ENCODE results near the gene ZNF521.
A peak's percentile ranks its signal among the peaks of the same experiment; 100 is the strongest.

Gene ZNF521

GRCh38 chr18:25164848-25165811 is 186.8 kb downstream of the ZNF521 start:
- peak overlapping the region; percentile 11 for H3K4me3 ChIP-seq (ENCODE audit: low read depth, low read length)
- TF ChIP-seq POLR2A (IDR thresholded peaks at IDR 0.05; ENCODE audit: extremely low read depth, insufficient read length) (no peak), MYC (IDR thresholded peaks at IDR 0.05; ENCODE audit: low read depth, low read length) (no peak), MAX (IDR thresholded peaks at IDR 0.05; ENCODE audit: low read depth, low read length) (no peak)
- TF ChIP-seq, protein P1, sequence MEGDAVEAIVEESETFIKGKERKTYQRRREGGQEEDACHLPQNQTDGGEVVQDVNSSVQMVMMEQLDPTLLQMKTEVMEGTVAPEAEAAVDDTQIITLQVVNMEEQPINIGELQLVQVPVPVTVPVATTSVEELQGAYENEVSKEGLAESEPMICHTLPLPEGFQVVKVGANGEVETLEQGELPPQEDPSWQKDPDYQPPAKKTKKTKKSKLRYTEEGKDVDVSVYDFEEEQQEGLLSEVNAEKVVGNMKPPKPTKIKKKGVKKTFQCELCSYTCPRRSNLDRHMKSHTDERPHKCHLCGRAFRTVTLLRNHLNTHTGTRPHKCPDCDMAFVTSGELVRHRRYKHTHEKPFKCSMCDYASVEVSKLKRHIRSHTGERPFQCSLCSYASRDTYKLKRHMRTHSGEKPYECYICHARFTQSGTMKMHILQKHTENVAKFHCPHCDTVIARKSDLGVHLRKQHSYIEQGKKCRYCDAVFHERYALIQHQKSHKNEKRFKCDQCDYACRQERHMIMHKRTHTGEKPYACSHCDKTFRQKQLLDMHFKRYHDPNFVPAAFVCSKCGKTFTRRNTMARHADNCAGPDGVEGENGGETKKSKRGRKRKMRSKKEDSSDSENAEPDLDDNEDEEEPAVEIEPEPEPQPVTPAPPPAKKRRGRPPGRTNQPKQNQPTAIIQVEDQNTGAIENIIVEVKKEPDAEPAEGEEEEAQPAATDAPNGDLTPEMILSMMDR (IDR thresholded peaks at IDR 0.05; ENCODE audit: low read depth, low read length), result no peak
- peak; percentile 1 for DNase-seq (ENCODE audit: low read depth)

GRCh38 chr18:25164211-25164847 is 187.6 kb downstream of the ZNF521 start:
- DNase-seq (ENCODE audit: low read depth), result no peak
- H3K4me3 ChIP-seq (ENCODE audit: low read depth, low read length), result no peak overlapping the region

DNA sequence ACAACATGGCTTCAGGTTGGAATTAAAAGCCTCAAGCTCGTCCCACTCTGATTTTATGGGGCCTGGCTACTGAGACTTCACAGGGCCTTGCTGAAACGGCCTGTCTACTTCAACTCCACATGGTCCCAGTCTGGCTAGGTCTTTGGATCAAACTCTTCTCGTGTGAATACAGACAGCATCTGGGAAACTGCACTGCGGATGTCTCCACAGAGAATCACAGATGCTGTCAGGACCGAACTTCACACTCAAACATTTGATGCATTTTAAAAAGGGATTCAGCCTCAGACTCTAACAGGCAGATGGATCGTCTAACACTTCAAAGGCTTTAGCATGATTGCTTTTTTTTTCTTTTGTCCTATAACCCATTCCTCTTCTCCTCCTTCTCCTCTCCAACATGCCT is 198.5 kb downstream of the ZNF521 start:
- TF ChIP-seq MAX (IDR thresholded peaks at IDR 0.05; ENCODE audit: low read depth, low read length), result no peak
- TF ChIP-seq, protein P1 (IDR thresholded peaks at IDR 0.05; ENCODE audit: low read depth, low read length), result no peak
- no peak for TF ChIP-seq POLR2A (IDR thresholded peaks at IDR 0.05; ENCODE audit: extremely low read depth, insufficient read length)
- no peak for TF ChIP-seq MYC (IDR thresholded peaks at IDR 0.05; ENCODE audit: low read depth, low read length)
- no peak overlapping the region for H3K4me3 ChIP-seq (ENCODE audit: low read depth, low read length)
- no peak for DNase-seq (ENCODE audit: low read depth)

More at GRCh38 chr18:25164211-25164847, 187.6 kb downstream of the ZNF521 start:
- no peak for TF ChIP-seq MAX (IDR thresholded peaks at IDR 0.05; ENCODE audit: low read depth, low read length)
- TF ChIP-seq, protein P1 (IDR thresholded peaks at IDR 0.05; ENCODE audit: low read depth, low read length), result no peak
- TF ChIP-seq POLR2A (IDR thresholded peaks at IDR 0.05; ENCODE audit: extremely low read depth, insufficient read length), result no peak
- TF ChIP-seq MYC (IDR thresholded peaks at IDR 0.05; ENCODE audit: low read depth, low read length), result no peak

DNA sequence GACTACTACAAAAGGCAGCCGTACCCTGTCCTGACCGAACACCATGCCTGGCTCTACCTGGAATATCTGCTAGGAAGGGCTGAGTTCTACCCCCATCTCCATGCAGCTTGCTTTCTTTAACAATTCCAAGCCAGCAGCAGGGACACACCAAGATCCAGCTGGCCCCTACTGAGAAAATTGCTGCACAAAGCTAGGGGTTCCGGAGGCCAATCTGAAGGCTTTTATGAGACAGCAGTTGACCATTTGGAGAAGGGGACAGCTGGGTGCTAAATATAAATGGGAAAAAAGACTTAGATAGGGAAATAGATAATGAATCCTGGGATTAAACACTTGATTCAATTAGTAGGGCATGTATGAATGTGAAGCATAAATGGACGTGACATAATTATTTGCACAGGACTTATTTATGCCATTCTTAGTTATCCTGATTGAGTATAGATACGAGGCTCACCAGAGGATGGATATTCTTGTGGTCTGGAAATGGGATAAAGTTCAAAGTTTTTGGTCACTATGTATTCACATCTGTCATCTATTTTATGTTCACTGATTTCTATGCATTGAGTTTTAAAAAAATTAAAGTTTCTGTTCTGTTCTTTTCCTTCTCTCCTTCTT is 204.0 kb downstream of the ZNF521 start:
- no peak overlapping the region for H3K4me3 ChIP-seq (ENCODE audit: low read depth, low read length)
- TF ChIP-seq MYC (IDR thresholded peaks at IDR 0.05; ENCODE audit: low read depth, low read length), result no peak
- TF ChIP-seq, protein P1 (IDR thresholded peaks at IDR 0.05; ENCODE audit: low read depth, low read length), result no peak
- TF ChIP-seq POLR2A (IDR thresholded peaks at IDR 0.05; ENCODE audit: extremely low read depth, insufficient read length), result no peak
- TF ChIP-seq MAX (IDR thresholded peaks at IDR 0.05; ENCODE audit: low read depth, low read length), result no peak
- no peak for DNase-seq (ENCODE audit: low read depth)

DNA sequence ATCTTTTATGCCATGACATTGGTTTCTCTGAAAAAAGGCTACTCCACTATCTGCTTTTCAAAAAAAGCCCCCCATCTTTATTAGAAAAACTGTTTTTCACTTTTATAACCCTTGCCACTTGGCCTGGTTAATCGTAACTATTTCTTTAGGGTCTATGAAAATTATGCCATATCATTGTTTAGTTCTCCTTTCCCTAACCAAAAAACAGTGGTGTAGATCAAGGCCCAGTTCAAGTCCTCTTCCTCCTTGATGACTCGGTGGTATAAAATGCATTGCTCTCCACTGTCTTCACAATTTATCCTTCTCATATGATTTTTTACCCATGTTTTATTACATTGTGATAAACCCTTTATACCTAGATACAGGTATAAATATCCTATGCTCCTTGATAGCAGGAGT is 205.5 kb downstream of the ZNF521 start:
- no peak overlapping the region for H3K4me3 ChIP-seq (ENCODE audit: low read depth, low read length)
- DNase-seq (ENCODE audit: low read depth), result no peak
- no peak for TF ChIP-seq MYC (IDR thresholded peaks at IDR 0.05; ENCODE audit: low read depth, low read length)
- TF ChIP-seq, protein P1 (IDR thresholded peaks at IDR 0.05; ENCODE audit: low read depth, low read length), result no peak
